Neural progenitor cell (in vitro differentiated cells): Measurements from ENCODE around the gene SRP14.

ENCODE experiments used
- CTCF ChIP-seq: fragments of 200-600 bp; sonication (generic); IDR thresholded peaks from 2 replicates; pipeline ENCODE4 v1.5.1; 2017; ENCODE audit warnings: antibody characterized with exemption, mild to moderate bottlenecking
- EZH2phosphoT487 ChIP-seq: fragments of 200-600 bp; sonication (generic); IDR thresholded peaks from 2 replicates; pipeline ENCODE4 v1.6.1; 2017; ENCODE audit warnings: antibody characterized with exemption

DNA sequence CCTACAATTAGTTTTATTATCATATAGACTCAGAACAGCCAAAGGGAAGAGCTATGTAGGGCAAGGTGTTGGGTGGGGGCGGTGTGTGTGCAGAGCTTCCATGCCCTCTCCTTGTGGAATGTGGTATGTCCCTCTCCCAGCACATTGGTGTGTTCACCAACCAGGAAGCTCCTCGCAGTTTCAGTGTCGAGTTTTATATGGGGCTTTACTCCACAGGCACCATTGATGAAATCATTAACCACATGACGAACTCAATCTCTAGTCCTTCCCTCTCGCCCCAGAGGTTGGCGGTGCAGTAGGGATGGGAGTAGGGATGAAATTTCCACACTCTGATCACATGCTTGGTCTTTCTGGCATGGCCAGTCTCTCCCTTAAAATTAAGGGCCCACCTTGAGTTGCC is 13.6 kb upstream of the SRP14 start:
- TF ChIP-seq CTCF, result no peak
- no peak for TF ChIP-seq EZH2phosphoT487
